Naive thymus-derived CD8-positive, alpha-beta T cell (primary cell): Measurements from ENCODE around the gene TERB1. TPM values are rescaled to one million over a fixed set of nuclear protein-coding genes. Genes with fewer than 3 reads are reported as not detected.

ENCODE experiments used
- ATAC-seq, 2 donors: fragments of 150-1000 bp; cut with Tn5 transposase in 1 of 2; sonication (Bioruptor Pico), chemical (Tn5 transposase) in 1 of 2; 1 replicate in 1 of 2; 2 replicates in 1 of 2; pipeline ENCODE4 v1.10.0; 2021; ENCODE audit warnings: mild to moderate bottlenecking in 2 of 2, moderate library complexity in 2 of 2
- POLR2A ChIA-PET: fragments of 350-600 bp; sonication (Branson Sonifier 250); formaldehyde crosslinking; loops from one replicate; lab custom pipeline; 2021; ENCODE audit warnings: antibody characterized with exemption; lab: Charles Lee
- DNase-seq, 10 donors: peaks; one replicate each; pipeline versions ENCODE4 v3.0.0 to v3.0.0-alpha.2; 2020 to 2022
- H3K27ac Mint-ChIP-seq, 10 donors: one replicate each; pipeline ENCODE4 v1.8.0; 2020 to 2022; ENCODE audit warnings: mild to moderate bottlenecking in 10 of 10, mixed read lengths in 10 of 10, moderate library complexity in 4 of 10, inconsistent platforms in 1 of 10
- H3K27me3 Mint-ChIP-seq, 5 donors: one replicate each; pipeline ENCODE4 v1.8.0; 2021 to 2022; ENCODE audit warnings: mixed read lengths in 5 of 5
- H3K36me3 Mint-ChIP-seq, 3 donors: one replicate each; pipeline ENCODE4 v1.8.0; 2020 to 2022; ENCODE audit warnings: mixed read lengths in 3 of 3, mild to moderate bottlenecking in 2 of 3, inconsistent platforms in 1 of 3
- H3K4me1 Mint-ChIP-seq, 4 donors: one replicate each; pipeline ENCODE4 v1.8.0; 2021 to 2022; ENCODE audit warnings: mixed read lengths in 4 of 4
- H3K4me3 Mint-ChIP-seq, 10 donors: one replicate each; pipeline ENCODE4 v1.8.0; 2020 to 2022; ENCODE audit warnings: mild to moderate bottlenecking in 10 of 10, mixed read lengths in 10 of 10, moderate library complexity in 6 of 10, inconsistent platforms in 1 of 10
- H3K9me3 Mint-ChIP-seq, 9 donors: one replicate each; pipeline ENCODE4 v1.8.0; 2020 to 2022; ENCODE audit warnings: mixed read lengths in 9 of 9, mild to moderate bottlenecking in 3 of 9, inconsistent platforms in 1 of 9, moderate library complexity in 1 of 9
- polyA plus RNA-seq, 3 donors: library from polyadenylated mRNA; unstranded; fragments of 300-500 nt; fragmentation: Illumina TruSeq; gene quantifications; one replicate each; pipeline ENCODE4 v1.2.3, GENCODE V29; 2021
- total RNA-seq, 8 experiments: library from RNA in 2 of 8; stranded (reverse) in 2 of 8; gene quantifications; one replicate each; pipeline ENCODE4 v1.2.3 and lab custom pipeline; 2021 to 2026

The TERB1 gene
- total and polyA plus RNA-seq, 5 experiments from 2014 or later = 0.25 to 0.81 TPM; not detected in 3

GRCh38 chr16:66844009-66844341 lies 42.6 kb upstream of the TERB1 start:
- peaks cover 14 to 57% (median 41%) of the 10 kb centered on the region in 5 donors for H3K27me3 Mint-ChIP-seq
- POLR2A ChIA-PET = no interaction called here

GRCh38 chr16:66843191-66843590 lies 41.8 kb upstream of the TERB1 start:
- H3K9me3 Mint-ChIP-seq = no peaks in the 10 kb centered on the region
- H3K27me3 Mint-ChIP-seq = peaks cover 14 to 52% (median 43%) of the 10 kb centered on the region in 5 donors
- peaks cover 0 to 3% (median 0%) of the 10 kb centered on the region in 3 donors for H3K36me3 Mint-ChIP-seq
- DNase-seq (peak in 1 of 10 donors; percentile 49), ATAC-seq (no peak)
- H3K4me1 Mint-ChIP-seq = peaks cover 3 to 11% (median 6%) of the 10 kb centered on the region in 4 donors
- POLR2A ChIA-PET = no interaction called here
- peak overlapping the region in 5 of 10 donors; percentile 16 to 79 (median 71) for H3K4me3 Mint-ChIP-seq
- no peak overlapping the region for H3K27ac Mint-ChIP-seq

More at GRCh38 chr16:66844009-66844341, 42.6 kb upstream of the TERB1 start:
- no peaks in the 10 kb centered on the region for H3K9me3 Mint-ChIP-seq
- peaks cover 3 to 11% (median 6%) of the 10 kb centered on the region in 4 donors for H3K4me1 Mint-ChIP-seq
- H3K36me3 Mint-ChIP-seq = peaks cover 0 to 3% (median 0%) of the 10 kb centered on the region in 3 donors
- no peak for ATAC-seq
- H3K4me3 Mint-ChIP-seq = peak overlapping the region; percentile 36 to 86 (median 66)
- DNase-seq = no peak
- H3K27ac Mint-ChIP-seq = peak overlapping the region in 1 of 10 donors; percentile 59

- Mint-ChIP-seq H3K36me3 (peaks cover 0 to 3% (median 0%) of the 10 kb centered on the region in 3 donors), H3K9me3 (no peaks in the 10 kb centered on the region), H3K27ac (no peak overlapping the region), H3K4me1 (peaks cover 3 to 11% (median 6%) of the 10 kb centered on the region in 4 donors), H3K27me3 (peaks cover 14 to 47% (median 43%) of the 10 kb centered on the region in 5 donors), H3K4me3 (peak overlapping the region in 5 of 10 donors; percentile 9 to 72 (median 22))
- POLR2A ChIA-PET = no interaction called here
- DNase-seq (no peak), ATAC-seq (no peak)
Measured at GRCh38 chr16:66842765-66843164, 41.4 kb upstream of the TERB1 start.

- no peak overlapping the region for H3K4me3 Mint-ChIP-seq
- POLR2A ChIA-PET = no interaction called here
- H3K27me3 Mint-ChIP-seq = peaks cover 12 to 39% (median 37%) of the 10 kb centered on the region in 5 donors
- H3K9me3 Mint-ChIP-seq = no peaks in the 10 kb centered on the region
- peaks cover 3 to 11% (median 6%) of the 10 kb centered on the region in 4 donors for H3K4me1 Mint-ChIP-seq
- peak overlapping the region in 1 of 10 donors; percentile 24 for H3K27ac Mint-ChIP-seq
- H3K36me3 Mint-ChIP-seq = peaks cover 0 to 3% (median 0%) of the 10 kb centered on the region in 3 donors
- ATAC-seq (no peak), DNase-seq (no peak)
Measured at GRCh38 chr16:66841366-66841765, 40.0 kb upstream of the TERB1 start.

- Mint-ChIP-seq H3K9me3 (no peaks in the 10 kb centered on the region), H3K27ac (no peak overlapping the region), H3K36me3 (peaks cover 0 to 3% (median 0%) of the 10 kb centered on the region in 3 donors), H3K4me1 (peaks cover 3 to 9% (median 5%) of the 10 kb centered on the region in 4 donors), H3K4me3 (no peak overlapping the region), H3K27me3 (peaks cover 8 to 34% (median 32%) of the 10 kb centered on the region in 5 donors)
- POLR2A ChIA-PET = no interaction called here
- ATAC-seq = no peak
- no peak for DNase-seq
Measured at GRCh38 chr16:66840883-66841282, 39.5 kb upstream of the TERB1 start.

GRCh38 chr16:66834746-66835145 lies 33.4 kb upstream of the TERB1 start:
- Mint-ChIP-seq H3K36me3 (no peaks in the 10 kb centered on the region), H3K4me1 (peaks cover 0 to 4% (median under 1%) of the 10 kb centered on the region in 4 donors), H3K4me3 (no peak overlapping the region), H3K27ac (no peak overlapping the region), H3K9me3 (no peaks in the 10 kb centered on the region), H3K27me3 (peaks cover 0 to 7% (median 5%) of the 10 kb centered on the region in 5 donors)
- DNase-seq = no peak
- no peak for ATAC-seq
- POLR2A ChIA-PET = no interaction called here

GRCh38 chr16:66832661-66833305 lies 31.4 kb upstream of the TERB1 start:
- peaks cover 8 to 20% (median 15%) of the 10 kb centered on the region in 4 donors for H3K4me1 Mint-ChIP-seq
- H3K4me3 Mint-ChIP-seq = peak overlapping the region in 3 of 10 donors; percentile 18 to 43 (median 39)
- no peaks in the 10 kb centered on the region for H3K9me3 Mint-ChIP-seq
- peak in 1 of 10 donors; percentile 41 for DNase-seq
- peaks cover 0 to 3% (median 0%) of the 10 kb centered on the region in 3 donors for H3K36me3 Mint-ChIP-seq
- POLR2A ChIA-PET = no interaction called here
- H3K27me3 Mint-ChIP-seq = peaks cover 0 to 5% (median 0%) of the 10 kb centered on the region in 5 donors
- H3K27ac Mint-ChIP-seq = no peak overlapping the region
- ATAC-seq = no peak

GRCh38 chr16:66832190-66832589 lies 30.8 kb upstream of the TERB1 start:
- peak overlapping the region in 3 of 10 donors; percentile 6 to 42 (median 35) for H3K4me3 Mint-ChIP-seq
- DNase-seq = no peak
- H3K9me3 Mint-ChIP-seq = no peaks in the 10 kb centered on the region
- peaks cover 0 to 5% (median 0%) of the 10 kb centered on the region in 5 donors for H3K27me3 Mint-ChIP-seq
- H3K4me1 Mint-ChIP-seq = peaks cover 10 to 23% (median 17%) of the 10 kb centered on the region in 4 donors
- no peak for ATAC-seq
- POLR2A ChIA-PET = no interaction called here
- peaks cover 0 to 7% (median 0%) of the 10 kb centered on the region in 3 donors for H3K36me3 Mint-ChIP-seq
- H3K27ac Mint-ChIP-seq = no peak overlapping the region

- peak; percentile 90 to 92 for ATAC-seq
- POLR2A ChIA-PET = interaction anchor here (0.5 to 2.8 kb wide), 15 partner anchors 10 to 424 kb away, joined by 3 to 25 read pairs (median 5); partner anchors contain the start of genes CIAO2B, CKLF, CMTM3 and DYNC1LI2
- Mint-ChIP-seq H3K4me3 (peak within 1 kb of the TSS; percentile 67 to 91 (median 79)), H3K27me3 (peaks cover 0 to 3% (median 0%) of the 10 kb centered on the region in 5 donors), H3K36me3 (peaks cover 6 to 22% (median 7%) of the 10 kb centered on the region in 3 donors), H3K4me1 (peaks cover 17 to 34% (median 27%) of the 10 kb centered on the region in 4 donors), H3K9me3 (no peaks in the 10 kb centered on the region), H3K27ac (peak within 1 kb of the TSS in 8 of 10 donors; percentile 47 to 88 (median 67))
- peak; percentile 80 to 95 (median 90) for DNase-seq
Measured at GRCh38 chr16:66830422-66831404, 29.3 kb upstream of the TERB1 start, which contains the start of gene NAE1. TSS of gene NAE1 (minus strand) at chr16:66830976. CDS start at chr16:66830899, 77 bp downstream.

GRCh38 chr16:66824006-66824405 lies 22.6 kb upstream of the TERB1 start:
- peaks cover 16 to 37% (median 21%) of the 10 kb centered on the region in 4 donors for H3K4me1 Mint-ChIP-seq
- H3K27ac Mint-ChIP-seq = no peak overlapping the region
- no peak overlapping the region for H3K4me3 Mint-ChIP-seq
- H3K9me3 Mint-ChIP-seq = no peaks in the 10 kb centered on the region
- H3K36me3 Mint-ChIP-seq = peaks cover 15 to 81% (median 18%) of the 10 kb centered on the region in 3 donors
- POLR2A ChIA-PET = no interaction called here
- H3K27me3 Mint-ChIP-seq = no peaks in the 10 kb centered on the region
- no peak for ATAC-seq
- DNase-seq = no peak

GRCh38 chr16:66814734-66815133 lies 13.3 kb upstream of the TERB1 start:
- H3K4me3 Mint-ChIP-seq = peak overlapping the region in 1 of 10 donors; percentile 5
- no peaks in the 10 kb centered on the region for H3K9me3 Mint-ChIP-seq
- H3K27me3 Mint-ChIP-seq = no peaks in the 10 kb centered on the region
- no peak for ATAC-seq
- POLR2A ChIA-PET = no interaction called here
- H3K27ac Mint-ChIP-seq = peak overlapping the region in 6 of 10 donors; percentile 6 to 82 (median 58)
- H3K4me1 Mint-ChIP-seq = peaks cover 0 to 9% (median 0%) of the 10 kb centered on the region in 4 donors
- DNase-seq = no peak
- H3K36me3 Mint-ChIP-seq = peaks cover 16 to 95% (median 36%) of the 10 kb centered on the region in 3 donors

GRCh38 chr16:66811043-66811442 lies 9.7 kb upstream of the TERB1 start:
- Mint-ChIP-seq H3K9me3 (no peaks in the 10 kb centered on the region), H3K4me3 (no peak overlapping the region), H3K27me3 (no peaks in the 10 kb centered on the region), H3K36me3 (peaks cover 10 to 91% (median 32%) of the 10 kb centered on the region in 3 donors), H3K27ac (no peak overlapping the region), H3K4me1 (peaks cover 0 to 7% (median 0%) of the 10 kb centered on the region in 4 donors)
- DNase-seq (no peak), ATAC-seq (no peak)
- POLR2A ChIA-PET = no interaction called here
